ENCODE data around the gene GFOD1.
"Not testable (repeated sequence)": the region's sequence is repeated elsewhere in the genome, so short reads cannot be mapped to it uniquely, and the experiment has no call there.

The GFOD1 gene

DNA sequence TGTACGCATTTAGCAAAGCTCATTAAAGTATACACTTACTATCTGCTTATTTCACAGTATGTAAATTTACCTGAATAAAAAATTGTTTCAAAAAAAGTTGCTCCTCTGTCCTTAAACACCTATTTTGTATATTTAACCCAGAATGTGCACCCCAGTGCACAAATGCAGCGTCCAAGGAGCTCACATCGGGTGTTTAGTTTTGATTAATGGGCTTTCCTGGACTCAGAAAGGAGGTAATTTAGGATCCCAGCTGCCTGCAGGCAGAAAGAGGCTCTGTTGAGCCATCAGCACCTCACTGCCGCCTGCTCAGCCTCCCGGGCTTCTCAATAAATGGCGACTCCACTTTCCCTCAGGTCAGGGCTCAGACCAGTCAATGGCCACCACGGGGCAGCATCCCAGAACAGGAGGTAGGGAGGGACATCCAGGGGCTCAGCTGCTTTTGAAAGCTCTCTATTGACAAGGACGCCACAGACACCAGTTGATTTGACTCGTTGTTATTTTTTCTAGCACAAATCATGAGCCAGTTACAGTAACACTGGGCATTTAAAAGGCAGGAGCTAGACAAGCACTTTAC, 88.9 kb downstream of the GFOD1 start:
- no peak for DNase-seq

DNA sequence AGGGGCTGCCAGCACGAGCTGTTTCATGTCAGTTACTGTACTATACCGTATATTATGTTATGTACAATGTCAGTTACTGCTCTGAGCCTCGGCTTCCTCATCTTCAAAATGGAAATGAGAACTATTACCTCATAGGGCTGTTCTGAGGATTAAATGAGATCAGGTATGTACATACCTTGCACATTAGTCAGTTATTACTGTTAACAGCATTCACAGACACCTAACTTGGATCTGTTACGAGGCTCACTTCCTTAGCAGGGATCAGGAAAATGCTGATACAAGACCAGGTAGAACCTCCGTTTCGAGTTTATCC, 89.4 kb downstream of the GFOD1 start:
- DNase-seq, result no peak

DNA sequence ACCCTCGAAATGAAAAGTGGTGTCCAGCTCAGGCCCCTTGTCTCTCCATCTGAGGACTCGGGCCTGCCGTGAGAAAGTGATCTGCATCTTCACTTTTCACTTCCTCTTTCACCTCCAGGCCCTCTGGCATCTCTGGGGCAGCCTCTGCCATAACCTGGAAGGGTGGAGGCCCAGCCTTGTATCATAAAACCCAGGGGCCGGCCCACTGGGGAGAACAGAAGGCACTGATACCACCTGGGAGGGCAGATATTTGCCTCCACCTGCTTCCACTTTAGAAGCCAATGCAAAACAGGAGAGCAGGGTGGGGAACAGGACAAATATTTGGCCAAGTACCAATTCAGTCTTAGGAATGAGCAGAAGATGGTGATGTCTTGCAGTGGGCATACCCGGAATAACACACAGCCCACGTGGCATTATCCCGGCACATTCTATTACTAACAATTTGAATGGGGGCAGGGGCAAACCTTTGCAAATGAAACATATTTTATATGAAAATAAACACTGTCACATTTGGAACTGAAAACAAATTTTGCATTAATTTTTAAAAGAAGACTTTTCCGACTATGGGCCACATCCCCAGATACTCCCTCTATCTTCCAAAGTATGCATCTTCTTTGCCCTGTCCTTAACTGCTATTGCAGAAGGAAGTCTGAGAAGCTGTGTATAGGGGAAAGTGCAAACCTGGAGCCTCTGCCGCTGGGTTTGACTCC, 89.9 kb downstream of the GFOD1 start:
- DNase-seq, result no peak

DNA sequence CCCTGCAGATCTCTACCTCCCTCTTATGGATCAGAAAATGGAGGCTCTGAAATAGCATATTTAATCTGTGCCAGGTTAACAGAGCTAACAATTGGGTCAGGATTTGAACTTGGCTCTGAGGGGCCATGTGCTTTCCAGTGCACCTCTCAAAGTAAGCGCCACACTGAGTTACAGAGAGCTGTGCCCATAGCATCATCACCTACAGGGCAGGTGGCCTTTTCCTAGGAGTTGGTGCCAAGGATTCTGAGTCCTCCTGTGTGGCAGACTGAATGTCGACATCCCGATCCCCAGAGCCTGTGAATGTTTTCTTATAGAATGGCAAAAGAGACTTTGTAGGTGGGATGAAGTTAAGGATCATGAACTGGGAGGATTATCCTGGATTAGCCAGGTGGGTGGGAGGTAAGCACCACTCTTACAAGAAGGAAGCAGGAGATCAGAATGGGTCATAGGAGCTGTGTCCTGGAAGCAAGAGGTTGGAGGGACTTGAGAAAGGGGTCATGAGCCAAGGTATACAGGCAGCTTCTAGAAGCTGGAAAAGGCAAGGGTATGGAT, 91.1 kb downstream of the GFOD1 start:
- DNase-seq, result no peak

GRCh38 chr6:13395272-13396237, 91.8 kb downstream of the GFOD1 start:
- DNase-seq, result no peak

DNA sequence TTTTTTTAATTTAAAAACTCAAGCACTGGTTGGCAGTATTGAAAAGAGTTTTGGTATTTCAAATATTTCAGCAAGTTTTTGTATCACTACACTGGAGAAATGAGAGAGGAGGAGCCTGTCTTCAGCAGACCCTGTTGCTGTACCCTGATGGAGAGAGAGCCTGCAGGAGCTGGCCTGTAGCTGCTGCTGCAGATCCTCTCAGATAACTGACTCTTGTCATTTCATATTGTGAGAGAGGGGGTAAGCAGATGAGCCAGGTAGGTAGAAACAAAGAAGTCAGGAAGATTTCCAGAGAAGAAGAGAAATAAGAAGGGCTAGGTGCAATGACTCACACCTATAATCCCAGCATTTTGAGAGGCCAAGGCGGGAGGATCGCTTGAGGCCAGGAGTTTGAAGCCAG, 94.9 kb downstream of the GFOD1 start:
- no peak for DNase-seq

GRCh38 chr6:13391537-13391936, 95.9 kb downstream of the GFOD1 start:
- DNase-seq, result no peak

GRCh38 chr6:13390658-13391057, 96.7 kb downstream of the GFOD1 start:
- DNase-seq, result no peak

GRCh38 chr6:13389237-13389636, 98.2 kb downstream of the GFOD1 start:
- not testable (repeated sequence) for DNase-seq

GRCh38 chr6:13388769-13389168, 98.6 kb downstream of the GFOD1 start:
- not testable (repeated sequence) for DNase-seq

- no peak for DNase-seq
Measured at GRCh38 chr6:13384966-13385365, 102.4 kb downstream of the GFOD1 start.

DNA sequence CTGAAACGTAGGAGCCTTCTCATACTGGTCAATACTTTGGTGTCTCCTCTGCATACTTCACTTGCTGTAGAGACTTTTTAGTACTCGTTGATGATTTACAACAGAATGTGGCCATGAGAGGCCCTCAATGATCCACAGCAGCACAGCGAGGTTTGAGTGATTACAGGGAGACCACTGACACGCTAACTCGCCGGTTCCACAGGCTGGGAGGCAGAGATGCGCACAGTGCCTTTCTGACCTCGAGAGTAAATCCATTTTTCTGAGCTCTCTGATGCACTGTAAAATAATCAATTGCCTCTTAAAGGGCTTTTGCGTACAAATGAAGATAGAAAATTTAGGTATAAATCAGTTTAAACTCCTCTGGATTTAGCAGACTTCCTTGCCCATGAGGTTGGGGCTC, 102.9 kb downstream of the GFOD1 start:
- no peak for DNase-seq

GRCh38 chr6:13383328-13384163, 103.9 kb downstream of the GFOD1 start:
- DNase-seq, result no peak

DNA sequence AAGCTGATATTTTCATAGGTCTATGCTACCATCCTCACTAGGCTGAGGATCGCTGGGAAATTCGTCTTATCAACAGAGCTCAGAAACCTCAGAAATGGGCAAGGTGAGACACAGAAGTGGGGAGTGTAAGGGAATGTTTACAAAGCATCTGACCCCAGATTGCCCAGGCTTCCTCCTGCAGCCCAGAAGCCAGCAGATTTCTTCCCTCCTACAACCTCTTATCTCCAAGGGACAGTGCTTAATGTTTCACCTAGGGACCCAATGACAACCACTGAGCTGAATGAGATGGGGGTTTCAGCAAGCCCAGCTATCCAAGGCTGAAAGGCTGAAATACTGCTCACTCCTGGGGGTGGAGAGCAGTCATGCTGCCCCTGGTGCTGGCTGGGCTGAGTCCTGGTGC, 106.6 kb downstream of the GFOD1 start:
- no peak for DNase-seq

- DNase-seq, result no peak
Measured at GRCh38 chr6:13378669-13379590, 108.5 kb downstream of the GFOD1 start.

- DNase-seq, result no peak
Measured at GRCh38 chr6:13377054-13377758, 110.2 kb downstream of the GFOD1 start.

DNA sequence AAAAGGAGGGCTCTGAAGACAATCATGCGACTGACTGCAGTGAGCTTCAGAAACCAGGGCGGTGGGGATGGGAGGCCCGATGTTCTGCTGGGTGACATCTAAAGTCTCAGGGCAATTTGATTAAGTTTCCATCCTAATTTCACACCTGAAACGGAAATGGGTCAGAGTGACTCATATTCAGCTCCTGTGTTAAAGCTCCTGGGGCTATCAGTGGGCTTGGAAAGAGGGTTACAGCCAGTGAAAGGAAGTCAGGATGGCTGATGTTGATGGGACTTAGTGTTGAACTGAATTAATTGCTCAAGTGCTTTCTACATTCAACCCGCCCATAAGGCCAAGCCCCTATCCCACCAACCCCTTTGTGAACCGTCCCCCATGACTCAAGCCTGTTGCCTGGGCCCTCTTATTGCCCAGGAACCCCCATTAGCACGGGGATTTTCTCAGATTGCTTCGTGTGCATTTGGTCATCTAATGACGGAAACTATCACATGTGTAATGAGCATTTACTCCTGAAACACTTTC, 112.0 kb downstream of the GFOD1 start:
- DNase-seq, result peak; percentile 45 to 64

- no peak for DNase-seq
Measured at GRCh38 chr6:13373919-13374318, 113.5 kb downstream of the GFOD1 start.

- no peak for DNase-seq
Measured at GRCh38 chr6:13373488-13373886, 113.9 kb downstream of the GFOD1 start.

DNA sequence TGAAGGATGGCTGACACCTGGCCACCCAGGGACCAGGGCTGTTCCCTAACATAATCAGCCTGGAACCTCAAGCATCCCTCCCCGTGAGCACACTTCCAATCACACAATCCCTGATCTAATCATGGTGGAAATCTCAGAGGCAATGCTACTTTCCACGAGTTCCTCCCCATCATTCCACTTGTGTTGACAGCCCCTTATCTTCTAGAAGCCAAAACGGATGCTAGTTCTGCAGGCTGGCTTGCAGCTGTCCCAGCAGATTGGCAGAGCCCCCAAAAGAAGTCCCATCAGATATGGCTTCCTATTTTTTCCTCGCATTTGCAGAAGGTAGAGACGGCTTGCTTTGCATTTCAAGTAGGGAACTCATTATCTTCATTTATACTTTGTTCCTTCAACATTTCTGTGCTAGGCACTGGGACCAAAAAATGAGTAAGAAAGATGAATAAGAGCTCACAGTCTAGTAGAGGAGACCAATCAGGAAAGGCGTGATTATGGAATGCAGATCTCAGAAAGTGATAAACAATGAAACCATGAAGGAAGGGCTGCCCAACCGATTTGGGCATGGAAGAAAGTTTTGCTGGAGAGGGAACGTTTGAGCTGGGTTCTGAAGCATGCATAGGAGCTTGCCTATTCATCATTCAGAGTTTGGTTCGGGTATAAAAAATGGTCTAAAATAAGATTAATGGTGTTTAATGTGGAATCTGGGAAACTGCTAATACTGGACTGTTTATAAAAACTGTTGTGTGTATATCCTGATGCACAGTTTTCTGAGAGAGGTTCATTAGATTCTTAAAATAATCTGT, 114.5 kb downstream of the GFOD1 start:
- no peak for DNase-seq

Data from stimulated activated CD4-positive, alpha-beta T cell treated with anti-CD3 and anti-CD28 coated beads, Interleukin-2, amount 100 ng/mL, for 24 hours (primary cell).